CD4-positive, alpha-beta T cell treated with Interleukin-1 beta for 1 hour (primary cell): ENCODE results near the gene ZSCAN9.
A peak's percentile ranks its signal among the peaks of the same experiment; 100 is the strongest.

Source experiments
- DNase-seq, 2 donors: peaks; one replicate each; pipeline ENCODE4 v3.0.0-alpha.2; 2020 to 2022

ZSCAN9 gene

DNA sequence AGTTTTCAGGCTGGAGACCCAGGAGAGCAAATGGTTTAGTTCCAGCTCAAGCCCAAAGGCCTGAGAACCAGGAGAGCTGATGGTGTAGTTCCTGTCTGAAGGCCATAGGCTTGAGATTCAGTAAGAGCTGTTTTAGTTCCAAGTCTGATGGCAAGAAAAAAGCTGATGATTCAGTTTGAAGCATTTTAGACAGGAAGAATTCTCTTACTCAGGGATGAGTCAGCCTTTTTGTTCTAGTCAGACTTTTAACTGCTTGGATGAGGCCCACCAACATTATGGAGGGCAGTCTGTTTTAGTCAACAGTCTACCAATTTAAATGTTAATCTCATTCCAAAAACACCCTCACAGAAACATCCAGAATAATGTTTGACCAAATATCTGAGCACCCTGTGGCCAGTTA lies 44.4 kb downstream of the ZSCAN9 start:
- DNase-seq, result no peak

GRCh38 chr6:28274888-28275287 lies 49.8 kb downstream of the ZSCAN9 start:
- no peak for DNase-seq

GRCh38 chr6:28277746-28278145 lies 52.7 kb downstream of the ZSCAN9 start:
- no peak for DNase-seq

DNA sequence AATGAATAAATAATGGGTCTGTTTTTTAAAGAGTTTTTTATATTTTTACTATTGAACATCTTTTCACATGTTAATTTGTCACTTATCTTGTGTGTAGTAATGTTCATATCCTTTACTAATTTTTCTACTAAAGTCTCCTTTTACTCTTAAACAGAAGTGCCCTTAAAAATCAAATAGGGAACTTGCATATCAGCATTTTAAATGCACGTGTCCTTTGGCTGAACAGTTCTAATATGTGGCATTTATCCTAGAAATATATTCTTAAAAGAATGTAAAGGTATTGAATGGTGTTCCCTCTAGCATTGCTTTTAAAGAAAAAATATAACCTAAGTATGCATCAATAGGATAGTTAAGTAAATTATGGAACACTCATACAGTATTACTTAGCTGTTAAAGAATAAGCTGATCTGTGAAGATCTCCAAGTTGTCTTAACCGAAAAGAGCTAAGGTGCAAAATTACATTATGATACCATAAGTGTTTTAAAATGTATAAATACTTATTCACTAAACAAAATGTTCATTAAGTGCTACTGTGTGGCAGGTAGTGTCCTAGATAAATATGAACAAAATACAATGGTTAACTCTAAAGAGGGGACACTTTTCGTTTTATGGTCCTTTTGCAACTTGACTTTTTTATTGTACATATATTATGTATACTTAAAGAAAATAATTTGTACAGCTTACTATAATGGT lies 55.7 kb downstream of the ZSCAN9 start:
- no peak for DNase-seq

- peak; percentile 31 to 44 for DNase-seq
Measured at GRCh38 chr6:28281288-28282064, 56.4 kb downstream of the ZSCAN9 start, which contains the start of gene PGBD1. TSS of gene PGBD1 (plus strand) at chr6:28281572. CDS start at chr6:28283814, 2,242 bp downstream.

GRCh38 chr6:28282926-28283325 lies 57.9 kb downstream of the ZSCAN9 start:
- DNase-seq, result no peak
